Astrocyte (in vitro differentiated cells and primary cell): ENCODE data around the gene ADARB2. TPM values are rescaled to one million over a fixed set of nuclear protein-coding genes. Genes with fewer than 3 reads are reported as not detected.

ENCODE experiments used
- DNase-seq: peaks from one replicate; pipeline ENCODE4 v3.0.0-alpha.2; 2010; ENCODE audit warnings: low read depth
- FAIRE-seq: peaks from 2 replicates; lab custom pipeline; 2011; peaks lifted over from hg19 to GRCh38; lab: Jason Lieb, UNC
- H2AFZ ChIP-seq: 2 replicates; pipeline ENCODE4 v1.6.0; 2012; ENCODE audit warnings: low read depth, low read length, inconsistent platforms
- H3K27ac ChIP-seq: 2 replicates; pipeline ENCODE4 v1.5.1; 2011; ENCODE audit warnings: low read depth, low read length, inconsistent platforms
- H3K27me3 ChIP-seq: 2 replicates; pipeline ENCODE4 v1.6.0; 2011; ENCODE audit warnings: low read length, inconsistent platforms; ENCODE audit not compliant: insufficient read depth
- H3K36me3 ChIP-seq: 2 replicates; pipeline ENCODE4 v1.5.1; 2011; ENCODE audit warnings: low read length, inconsistent platforms; ENCODE audit not compliant: insufficient read depth
- H3K4me1 ChIP-seq: 2 replicates; pipeline ENCODE4 v1.5.1; 2011; ENCODE audit warnings: low read length, inconsistent platforms; ENCODE audit not compliant: insufficient read depth
- H3K4me2 ChIP-seq: 2 replicates; pipeline ENCODE4 v1.6.0; 2012; ENCODE audit warnings: low read length, inconsistent platforms
- H3K4me3 ChIP-seq: 2 replicates; pipeline ENCODE4 v1.5.1; 2011; ENCODE audit warnings: low read depth, mild to moderate bottlenecking, low read length, inconsistent platforms; ENCODE audit not compliant: insufficient read depth
- H3K79me2 ChIP-seq: 2 replicates; pipeline ENCODE4 v1.6.0; 2012; ENCODE audit warnings: mild to moderate bottlenecking, low read length, inconsistent platforms; ENCODE audit not compliant: insufficient read depth
- H3K9ac ChIP-seq: 2 replicates; pipeline ENCODE4 v1.6.0; 2012; ENCODE audit warnings: mild to moderate bottlenecking, low read length, inconsistent platforms
- H3K9me3 ChIP-seq: 2 replicates; pipeline ENCODE4 v1.5.1; 2012; ENCODE audit warnings: low read depth, mild to moderate bottlenecking, low read length, inconsistent platforms; ENCODE audit not compliant: insufficient read depth
- H4K20me1 ChIP-seq: 2 replicates; pipeline ENCODE4 v1.6.0; 2012; ENCODE audit warnings: low read length, inconsistent platforms; ENCODE audit not compliant: insufficient read depth
- H3K27ac Mint-ChIP-seq: one replicate; pipeline ENCODE4 v1.8.0; 2021; ENCODE audit warnings: mild to moderate bottlenecking, mixed read lengths; ENCODE audit not compliant: unreplicated experiment
- H3K27me3 Mint-ChIP-seq: one replicate; pipeline ENCODE4 v1.8.0; 2021; ENCODE audit warnings: low read depth, mixed read lengths; ENCODE audit not compliant: unreplicated experiment
- H3K36me3 Mint-ChIP-seq: one replicate; pipeline ENCODE4 v1.8.0; 2021; ENCODE audit warnings: low read depth, mixed read lengths; ENCODE audit not compliant: unreplicated experiment
- H3K4me1 Mint-ChIP-seq: one replicate; pipeline ENCODE4 v1.8.0; 2021; ENCODE audit warnings: low read depth, mixed read lengths; ENCODE audit not compliant: unreplicated experiment
- H3K4me3 Mint-ChIP-seq: one replicate; pipeline ENCODE4 v1.8.0; 2021; ENCODE audit warnings: mild to moderate bottlenecking, moderate library complexity, mixed read lengths; ENCODE audit not compliant: unreplicated experiment
- H3K9me3 Mint-ChIP-seq: one replicate; pipeline ENCODE4 v1.8.0; 2021; ENCODE audit warnings: mild to moderate bottlenecking, mixed read lengths; ENCODE audit not compliant: unreplicated experiment
- EZH2 ChIP-seq: IDR thresholded peaks from 2 replicates; pipeline ENCODE4 v1.6.1; 2012; ENCODE audit warnings: mild to moderate bottlenecking, low read length, inconsistent platforms; ENCODE audit not compliant: insufficient read depth
- total RNA-seq: library from RNA; stranded (reverse); gene quantifications from 2 replicates; pipeline ENCODE4 v1.2.1, GENCODE V29; 2021
- TF ChIP-seq, protein P1 (sequence below): IDR thresholded peaks from 2 replicates; pipeline ENCODE4 v1.5.1; 2011; ENCODE audit warnings: low read depth, mild to moderate bottlenecking, inconsistent platforms, low read length, moderate library complexity; ENCODE audit not compliant: insufficient read depth

The ADARB2 gene
- total RNA-seq, 1 donor from 2014 or later, result 0.18 TPM

DNA sequence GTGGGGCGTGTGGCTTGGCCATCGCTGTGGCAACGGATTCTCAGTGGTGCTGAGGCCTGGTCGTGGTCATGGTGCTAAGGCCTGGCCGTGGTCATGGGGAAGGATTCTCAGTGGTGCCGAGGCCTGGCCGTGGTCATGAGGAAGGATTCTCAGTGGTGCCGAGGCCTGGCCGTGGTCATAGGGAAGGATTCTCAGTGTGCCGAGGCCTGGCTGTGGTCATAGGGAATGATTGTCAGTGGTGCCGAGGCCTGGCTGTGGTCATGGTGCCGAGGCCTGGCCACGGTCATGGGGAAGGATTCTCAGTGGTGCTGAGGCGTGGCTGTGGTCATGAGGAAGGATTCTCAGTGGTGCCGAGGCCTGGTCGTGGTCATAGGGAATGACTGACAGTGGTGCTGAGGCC is 327.9 kb downstream of the ADARB2 start:
- FAIRE-seq (no peak), DNase-seq (no peak)
- Histone ChIP-seq H2AFZ (no peak overlapping the region), H3K4me1 (no peaks in the 10 kb centered on the region), H3K4me3 (no peak overlapping the region), H4K20me1 (no peaks in the 10 kb centered on the region), H3K9me3 (no peaks in the 10 kb centered on the region), H3K9ac (no peak overlapping the region), H3K36me3 (no peaks in the 10 kb centered on the region), H3K27ac (no peak overlapping the region), H3K4me2 (no peak overlapping the region), H3K27me3 (no peaks in the 10 kb centered on the region), H3K79me2 (no peaks in the 10 kb centered on the region)
- Mint-ChIP-seq H3K4me3 (no peak overlapping the region), H3K4me1 (no peaks in the 10 kb centered on the region), H3K36me3 (no peaks in the 10 kb centered on the region), H3K9me3 (peaks cover 5% of the 10 kb centered on the region), H3K27ac (no peak overlapping the region), H3K27me3 (peaks cover 20% of the 10 kb centered on the region)
- TF ChIP-seq, protein P1, sequence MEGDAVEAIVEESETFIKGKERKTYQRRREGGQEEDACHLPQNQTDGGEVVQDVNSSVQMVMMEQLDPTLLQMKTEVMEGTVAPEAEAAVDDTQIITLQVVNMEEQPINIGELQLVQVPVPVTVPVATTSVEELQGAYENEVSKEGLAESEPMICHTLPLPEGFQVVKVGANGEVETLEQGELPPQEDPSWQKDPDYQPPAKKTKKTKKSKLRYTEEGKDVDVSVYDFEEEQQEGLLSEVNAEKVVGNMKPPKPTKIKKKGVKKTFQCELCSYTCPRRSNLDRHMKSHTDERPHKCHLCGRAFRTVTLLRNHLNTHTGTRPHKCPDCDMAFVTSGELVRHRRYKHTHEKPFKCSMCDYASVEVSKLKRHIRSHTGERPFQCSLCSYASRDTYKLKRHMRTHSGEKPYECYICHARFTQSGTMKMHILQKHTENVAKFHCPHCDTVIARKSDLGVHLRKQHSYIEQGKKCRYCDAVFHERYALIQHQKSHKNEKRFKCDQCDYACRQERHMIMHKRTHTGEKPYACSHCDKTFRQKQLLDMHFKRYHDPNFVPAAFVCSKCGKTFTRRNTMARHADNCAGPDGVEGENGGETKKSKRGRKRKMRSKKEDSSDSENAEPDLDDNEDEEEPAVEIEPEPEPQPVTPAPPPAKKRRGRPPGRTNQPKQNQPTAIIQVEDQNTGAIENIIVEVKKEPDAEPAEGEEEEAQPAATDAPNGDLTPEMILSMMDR, result no peak
- no peak for TF ChIP-seq EZH2

DNA sequence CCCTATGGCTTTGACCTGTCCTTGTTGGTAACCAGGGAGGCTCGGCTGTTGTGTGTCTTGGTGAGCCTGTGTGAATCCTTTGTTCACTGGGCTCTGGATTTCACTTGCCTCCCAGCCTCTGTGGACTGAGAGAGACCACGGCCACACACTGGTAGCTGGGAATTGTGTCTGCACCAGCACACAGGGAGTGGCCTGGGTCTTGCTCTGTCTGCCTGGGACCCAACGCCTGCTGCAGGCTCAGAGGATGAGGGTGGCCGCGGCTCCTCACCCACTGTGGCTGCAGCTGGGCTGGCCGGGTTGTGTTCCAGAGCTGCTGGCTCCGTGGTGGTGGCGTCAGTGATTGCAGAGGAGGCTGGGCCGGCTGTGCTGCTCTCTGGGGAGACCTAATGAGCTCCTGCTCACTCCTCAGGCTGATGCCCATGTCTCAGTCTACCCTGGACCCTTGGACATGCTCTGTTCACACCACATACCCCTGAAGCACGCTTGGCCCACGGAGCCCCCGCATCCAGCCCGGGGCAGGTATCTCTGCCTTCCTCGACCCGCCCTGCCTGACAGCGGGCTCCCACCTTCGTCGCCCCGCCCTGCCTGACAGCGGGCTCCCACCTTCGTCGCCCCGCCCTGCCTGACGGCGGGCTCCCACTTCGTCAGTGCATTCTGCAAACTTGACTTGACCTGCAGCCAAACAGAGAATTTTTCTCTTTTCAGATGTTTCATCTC is 328.5 kb downstream of the ADARB2 start:
- Histone ChIP-seq H3K9ac (no peak overlapping the region), H3K79me2 (no peaks in the 10 kb centered on the region), H3K9me3 (no peaks in the 10 kb centered on the region), H3K27me3 (no peaks in the 10 kb centered on the region), H3K27ac (no peak overlapping the region), H3K4me1 (no peaks in the 10 kb centered on the region), H2AFZ (no peak overlapping the region), H3K36me3 (no peaks in the 10 kb centered on the region), H3K4me3 (no peak overlapping the region), H3K4me2 (no peak overlapping the region), H4K20me1 (no peaks in the 10 kb centered on the region)
- peaks cover 5% of the 10 kb centered on the region for H3K9me3 Mint-ChIP-seq
- no peaks in the 10 kb centered on the region for H3K4me1 Mint-ChIP-seq
- H3K4me3 Mint-ChIP-seq, result no peak overlapping the region
- no peak for FAIRE-seq
- H3K27me3 Mint-ChIP-seq, result peaks cover 25% of the 10 kb centered on the region
- TF ChIP-seq, protein P1, result no peak
- TF ChIP-seq EZH2, result no peak
- no peaks in the 10 kb centered on the region for H3K36me3 Mint-ChIP-seq
- no peak overlapping the region for H3K27ac Mint-ChIP-seq
- DNase-seq, result no peak
